ENCODE data around the gene THOC6.

THOC6 gene

GRCh38 chr16:3023669-3024478 is at the start of gene THOC6, which contains the start of gene HCFC1R1:
TSS of gene THOC6 (plus strand) at chr16:3024035. CDS start at chr16:3024327, 292 bp downstream.
TSS of gene HCFC1R1 (minus strand) at chr16:3023942. CDS start at chr16:3023941, 1 bp downstream.
- DNase-seq = peak; percentile 98

GRCh38 chr16:2974319-2975056 is 49.3 kb upstream of the THOC6 start:
- DNase-seq = no peak

GRCh38 chr16:2975161-2975795 is 48.6 kb upstream of the THOC6 start:
- DNase-seq = no peak

GRCh38 chr16:2976201-2976600 is 47.6 kb upstream of the THOC6 start:
- DNase-seq = peak; percentile 27

- no peak for DNase-seq
Measured at GRCh38 chr16:2976673-2977072, 47.2 kb upstream of the THOC6 start.

GRCh38 chr16:2977440-2977839 is 46.4 kb upstream of the THOC6 start:
- DNase-seq = peak; percentile 96

- DNase-seq = no peak
Measured at GRCh38 chr16:2979669-2980226, 44.1 kb upstream of the THOC6 start.

GRCh38 chr16:2980227-2981176 is 43.3 kb upstream of the THOC6 start, which contains the start of gene PKMYT1:
TSS of gene PKMYT1 (minus strand) at chr16:2980446. CDS start at chr16:2979657, 789 bp downstream.
- DNase-seq = peak; percentile 86

GRCh38 chr16:2981177-2981898 is 42.5 kb upstream of the THOC6 start:
- no peak for DNase-seq

GRCh38 chr16:2981899-2982250 is 42.0 kb upstream of the THOC6 start:
- DNase-seq = no peak

- DNase-seq = no peak
Measured at GRCh38 chr16:2982402-2982801, 41.4 kb upstream of the THOC6 start.

- DNase-seq = peak; percentile 64
Measured at GRCh38 chr16:2983706-2984136, 40.1 kb upstream of the THOC6 start.

GRCh38 chr16:2985462-2985861 is 38.4 kb upstream of the THOC6 start:
- no peak for DNase-seq

GRCh38 chr16:2985893-2986355 is 37.9 kb upstream of the THOC6 start:
- DNase-seq = no peak

- DNase-seq = no peak
Measured at GRCh38 chr16:2986623-2987188, 37.1 kb upstream of the THOC6 start.

- no peak for DNase-seq
Measured at GRCh38 chr16:2987286-2987685, 36.5 kb upstream of the THOC6 start.

- DNase-seq = peak; percentile 32
Measured at GRCh38 chr16:2987833-2988232, 36.0 kb upstream of the THOC6 start.

- no peak for DNase-seq
Measured at GRCh38 chr16:2988590-2989099, 35.2 kb upstream of the THOC6 start.

- no peak for DNase-seq
Measured at GRCh38 chr16:2990891-2991290, 32.9 kb upstream of the THOC6 start.

- DNase-seq = no peak
Measured at GRCh38 chr16:2991566-2992261, 32.1 kb upstream of the THOC6 start.

Measured in NCI-H1092 (cell line).